Neuron (in vitro differentiated cells): ENCODE measurements around the gene RBM28.

Experiments used
- H2AFZ ChIP-seq: one replicate; pipeline ENCODE4 v1.6.1; 2013; ENCODE audit warnings: low read depth, mild to moderate bottlenecking, inconsistent platforms, low read length, moderate library complexity
- H3K27me3 ChIP-seq: one replicate; pipeline ENCODE4 v1.6.1; 2013; ENCODE audit warnings: low read length; ENCODE audit not compliant: insufficient read depth
- H3K36me3 ChIP-seq: one replicate; pipeline ENCODE4 v1.6.1; 2013; ENCODE audit warnings: low read length; ENCODE audit not compliant: insufficient read depth
- H3K4me1 ChIP-seq: one replicate; pipeline ENCODE4 v1.6.1; 2013; ENCODE audit warnings: low read length; ENCODE audit not compliant: insufficient read depth
- H3K4me3 ChIP-seq: 2 replicates; pipeline ENCODE4 v1.5.1; 2013; ENCODE audit warnings: mild to moderate bottlenecking, low read length, moderate library complexity
- H3K9me3 ChIP-seq: one replicate; pipeline ENCODE4 v1.6.1; 2013; ENCODE audit warnings: low read length

Gene RBM28

GRCh38 chr7:128265906-128266300 is 77.8 kb downstream of the RBM28 start:
- Histone ChIP-seq H2AFZ (no peak overlapping the region), H3K36me3 (no peaks in the 10 kb centered on the region), H3K4me3 (no peak overlapping the region)

GRCh38 chr7:128265156-128265905 is 78.4 kb downstream of the RBM28 start:
- Histone ChIP-seq H3K4me3 (no peak overlapping the region), H3K36me3 (no peaks in the 10 kb centered on the region), H2AFZ (no peak overlapping the region), H3K9me3 (no peaks in the 10 kb centered on the region), H3K27me3 (no peaks in the 10 kb centered on the region), H3K4me1 (peaks cover 27% of the 10 kb centered on the region)

More at GRCh38 chr7:128265906-128266300, 77.8 kb downstream of the RBM28 start:
- no peaks in the 10 kb centered on the region for H3K27me3 ChIP-seq
- H3K4me1 ChIP-seq: peaks cover 27% of the 10 kb centered on the region
- no peaks in the 10 kb centered on the region for H3K9me3 ChIP-seq

GRCh38 chr7:128264477-128264876 is 79.2 kb downstream of the RBM28 start:
- Histone ChIP-seq H3K9me3 (no peaks in the 10 kb centered on the region), H3K36me3 (no peaks in the 10 kb centered on the region), H3K27me3 (no peaks in the 10 kb centered on the region), H2AFZ (no peak overlapping the region), H3K4me1 (peaks cover 27% of the 10 kb centered on the region), H3K4me3 (no peak overlapping the region)

- peak overlapping the region; percentile 3 for H2AFZ ChIP-seq
- H3K4me3 ChIP-seq: peak overlapping the region; percentile 3
- no peaks in the 10 kb centered on the region for H3K27me3 ChIP-seq
- H3K36me3 ChIP-seq: no peaks in the 10 kb centered on the region
- no peaks in the 10 kb centered on the region for H3K9me3 ChIP-seq
- peaks cover 27% of the 10 kb centered on the region for H3K4me1 ChIP-seq
These were observed 80.3 kb downstream of the RBM28 start for GRCh38 chr7:128263420-128263819.

- H3K9me3 ChIP-seq: no peaks in the 10 kb centered on the region
- peaks cover 23% of the 10 kb centered on the region for H3K4me1 ChIP-seq
- H3K4me3 ChIP-seq: no peak overlapping the region
- H3K36me3 ChIP-seq: no peaks in the 10 kb centered on the region
- no peaks in the 10 kb centered on the region for H3K27me3 ChIP-seq
- no peak overlapping the region for H2AFZ ChIP-seq
These were observed 81.3 kb downstream of the RBM28 start for GRCh38 chr7:128262273-128263028.

- Histone ChIP-seq H3K27me3 (no peaks in the 10 kb centered on the region), H3K36me3 (no peaks in the 10 kb centered on the region), H3K9me3 (no peaks in the 10 kb centered on the region), H3K4me1 (peaks cover 15% of the 10 kb centered on the region), H2AFZ (no peak overlapping the region), H3K4me3 (no peak overlapping the region)
These were observed 83.5 kb downstream of the RBM28 start for GRCh38 chr7:128260069-128260795.

GRCh38 chr7:128259131-128260061 is 84.3 kb downstream of the RBM28 start:
- no peak overlapping the region for H3K4me3 ChIP-seq

GRCh38 chr7:128257458-128257857 is 86.2 kb downstream of the RBM28 start:
- Histone ChIP-seq H3K4me1 (no peaks in the 10 kb centered on the region), H2AFZ (no peak overlapping the region), H3K27me3 (no peaks in the 10 kb centered on the region), H3K36me3 (no peaks in the 10 kb centered on the region), H3K9me3 (no peaks in the 10 kb centered on the region), H3K4me3 (no peak overlapping the region)

More at GRCh38 chr7:128259131-128260061, 84.3 kb downstream of the RBM28 start:
- Histone ChIP-seq H3K36me3 (no peaks in the 10 kb centered on the region), H3K4me1 (peaks cover 12% of the 10 kb centered on the region), H3K27me3 (no peaks in the 10 kb centered on the region), H2AFZ (no peak overlapping the region), H3K9me3 (no peaks in the 10 kb centered on the region)

- Histone ChIP-seq H3K27me3 (no peaks in the 10 kb centered on the region), H3K36me3 (no peaks in the 10 kb centered on the region), H3K9me3 (no peaks in the 10 kb centered on the region), H3K4me1 (no peaks in the 10 kb centered on the region), H3K4me3 (no peak overlapping the region), H2AFZ (no peak overlapping the region)
These were observed 88.4 kb downstream of the RBM28 start for GRCh38 chr7:128255271-128255670.

GRCh38 chr7:128254470-128254869 is 89.2 kb downstream of the RBM28 start:
- Histone ChIP-seq H3K9me3 (no peaks in the 10 kb centered on the region), H3K4me1 (no peaks in the 10 kb centered on the region), H3K36me3 (no peaks in the 10 kb centered on the region), H2AFZ (no peak overlapping the region), H3K27me3 (no peaks in the 10 kb centered on the region), H3K4me3 (no peak overlapping the region)

- Histone ChIP-seq H3K36me3 (no peaks in the 10 kb centered on the region), H3K4me1 (no peaks in the 10 kb centered on the region), H3K4me3 (no peak overlapping the region), H3K27me3 (no peaks in the 10 kb centered on the region), H3K9me3 (no peaks in the 10 kb centered on the region), H2AFZ (no peak overlapping the region)
These were observed 90.0 kb downstream of the RBM28 start for GRCh38 chr7:128253701-128254100.

- Histone ChIP-seq H3K4me3 (no peak overlapping the region), H3K27me3 (no peaks in the 10 kb centered on the region), H3K4me1 (no peaks in the 10 kb centered on the region)
These were observed 92.4 kb downstream of the RBM28 start for GRCh38 chr7:128251337-128251736.

More at GRCh38 chr7:128251337-128251736, 92.4 kb downstream of the RBM28 start:
- no peaks in the 10 kb centered on the region for H3K9me3 ChIP-seq
- H2AFZ ChIP-seq: no peak overlapping the region
- no peaks in the 10 kb centered on the region for H3K36me3 ChIP-seq
